ENCODE data around the gene EP400. TPM values are rescaled to one million over a fixed set of nuclear protein-coding genes. Genes with fewer than 3 reads are reported as not detected.

The EP400 gene
- total and polyA plus RNA-seq, 2 of the 4 experiments (the other 2 are of a cell fraction): 4.3 to 11.4 TPM

DNA sequence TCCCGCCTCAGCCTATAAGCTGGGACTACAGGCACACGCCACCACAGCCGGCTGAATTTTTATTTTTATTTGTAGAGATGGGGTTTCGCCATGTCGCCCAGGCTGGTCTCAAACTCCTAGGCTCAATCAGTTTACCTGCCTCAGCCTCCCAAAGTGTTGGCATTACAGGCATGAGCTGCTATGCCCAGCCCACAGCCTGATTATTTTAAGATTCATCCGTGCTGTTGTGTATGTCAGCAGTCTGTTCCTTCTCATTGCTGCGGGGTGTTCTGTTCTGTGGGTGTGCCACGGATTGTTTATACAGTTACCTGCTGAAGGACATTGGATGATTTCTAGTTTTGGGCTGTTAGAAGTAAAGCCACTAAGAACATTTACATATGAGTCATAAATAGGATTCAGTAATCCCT, 9.6 kb upstream of the EP400 start:
- ChIA-PET POLR2A (ENCODE audit: unreplicated experiment) (no interaction called here), CTCF (interaction anchor here (0.6 kb wide), 1 partner anchor 39 kb away, joined by 3 read pairs; no protein-coding TSS in a partner anchor)
- no peak for TF ChIP-seq CHD1 (IDR thresholded peaks at IDR 0.05; ENCODE audit: low read depth, low read length)
- TF ChIP-seq, protein P1, sequence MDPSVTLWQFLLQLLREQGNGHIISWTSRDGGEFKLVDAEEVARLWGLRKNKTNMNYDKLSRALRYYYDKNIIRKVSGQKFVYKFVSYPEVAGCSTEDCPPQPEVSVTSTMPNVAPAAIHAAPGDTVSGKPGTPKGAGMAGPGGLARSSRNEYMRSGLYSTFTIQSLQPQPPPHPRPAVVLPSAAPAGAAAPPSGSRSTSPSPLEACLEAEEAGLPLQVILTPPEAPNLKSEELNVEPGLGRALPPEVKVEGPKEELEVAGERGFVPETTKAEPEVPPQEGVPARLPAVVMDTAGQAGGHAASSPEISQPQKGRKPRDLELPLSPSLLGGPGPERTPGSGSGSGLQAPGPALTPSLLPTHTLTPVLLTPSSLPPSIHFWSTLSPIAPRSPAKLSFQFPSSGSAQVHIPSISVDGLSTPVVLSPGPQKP (IDR thresholded peaks at IDR 0.05; ENCODE audit: borderline replicate concordance, low read depth, low read length): no peak
- TF ChIP-seq RAD21 (IDR thresholded peaks at IDR 0.05; ENCODE audit: low read length): no peak
- no peak for TF ChIP-seq POLR2A (IDR thresholded peaks at IDR 0.05; ENCODE audit: low read depth, low read length)
- TF ChIP-seq, protein P2, sequence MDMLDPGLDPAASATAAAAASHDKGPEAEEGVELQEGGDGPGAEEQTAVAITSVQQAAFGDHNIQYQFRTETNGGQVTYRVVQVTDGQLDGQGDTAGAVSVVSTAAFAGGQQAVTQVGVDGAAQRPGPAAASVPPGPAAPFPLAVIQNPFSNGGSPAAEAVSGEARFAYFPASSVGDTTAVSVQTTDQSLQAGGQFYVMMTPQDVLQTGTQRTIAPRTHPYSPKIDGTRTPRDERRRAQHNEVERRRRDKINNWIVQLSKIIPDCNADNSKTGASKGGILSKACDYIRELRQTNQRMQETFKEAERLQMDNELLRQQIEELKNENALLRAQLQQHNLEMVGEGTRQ (IDR thresholded peaks at IDR 0.05; ENCODE audit: low read depth, low read length): no peak
- no peak for TF ChIP-seq FOS (IDR thresholded peaks at IDR 0.05; ENCODE audit: low read depth, low read length)
- no peak for TF ChIP-seq NFE2L2 (IDR thresholded peaks at IDR 0.05; ENCODE audit: low read depth, low read length)
- no peak for TF ChIP-seq MXI1 (IDR thresholded peaks at IDR 0.05; ENCODE audit: borderline replicate concordance, low read depth, low read length)
- TF ChIP-seq SMC3 (IDR thresholded peaks at IDR 0.05; ENCODE audit: low read depth, low read length): no peak
- no peak for TF ChIP-seq RFX5 (IDR thresholded peaks at IDR 0.05; ENCODE audit: low read depth, low read length)
- no peak for TF ChIP-seq CEBPB (IDR thresholded peaks at IDR 0.05; ENCODE audit: low read depth, low read length)
- no peak for TF ChIP-seq MAFK (IDR thresholded peaks at IDR 0.05; ENCODE audit: low read depth, low read length)
- no peak for TF ChIP-seq RCOR1 (IDR thresholded peaks at IDR 0.05; ENCODE audit: insufficient replicate concordance, low read length)
- TF ChIP-seq MAZ (IDR thresholded peaks at IDR 0.05; ENCODE audit: borderline replicate concordance, low read depth, low read length): no peak
- TF ChIP-seq BHLHE40 (IDR thresholded peaks at IDR 0.05; ENCODE audit: low read depth, low read length): no peak
- H3K4me3 ChIP-seq (ENCODE audit: insufficient read depth, low read depth, low read length): no peak overlapping the region
- BruUV-seq (replicated peaks): no TSS peak
- H4K20me1 ChIP-seq (ENCODE audit: insufficient read depth, low read length): no peaks in the 10 kb centered on the region
- H4K8ac ChIP-seq (ENCODE audit: low read depth in 2 of 2, low read length in 2 of 2): no peak overlapping the region
- intact Hi-C loops (cut with micrococcal nuclease): no loop called here
- no peak overlapping the region for H2AK9ac ChIP-seq (replicated peaks; ENCODE audit: low read depth, low read length, poor library complexity)
- H2BK20ac ChIP-seq (ENCODE audit: low read depth, low read length): no peak overlapping the region
- no peak for DNase-seq
- H2BK15ac ChIP-seq (ENCODE audit: low read depth, low read length): no peak overlapping the region
- ATAC-seq (ENCODE audit: low read depth): no peak
- H3K4ac ChIP-seq (ENCODE audit: low read depth, low read length): no peak overlapping the region
- peaks cover 37% of the 10 kb centered on the region for H3K36me3 ChIP-seq (ENCODE audit: control insufficient read depth, insufficient read depth, low read length)
- no peak overlapping the region for H3K23ac ChIP-seq (ENCODE audit: low read depth, low read length)
- H3K27me3 ChIP-seq (ENCODE audit: control insufficient read depth, insufficient read depth, low read length): no peaks in the 10 kb centered on the region
- dilution Hi-C loops (cut with HindIII; ENCODE audit: low sequenced_read_pairs, unreplicated experiment): no loop called here
- no peak overlapping the region for H3K18ac ChIP-seq (ENCODE audit: low read depth, low read length)
- no peak overlapping the region for H2BK120ac ChIP-seq (ENCODE audit: low read depth, low read length)
- H3K9ac ChIP-seq (ENCODE audit: low read depth, low read length): no peak overlapping the region
- H3K14ac ChIP-seq (replicated peaks; ENCODE audit: low read depth, low read length): no peak overlapping the region
- H3K79me1 ChIP-seq (ENCODE audit: low read depth in 1 of 2, low read length in 2 of 2): peaks cover 0 to 7% of the 10 kb centered on the region in 2 experiments; a peak in 1 of 4 replicates
- no peak overlapping the region for H3K27ac ChIP-seq (ENCODE audit: insufficient read depth, low read length)
- H4K5ac ChIP-seq (ENCODE audit: low read depth, low read length): no peak overlapping the region
- no peak overlapping the region for H2BK5ac ChIP-seq (ENCODE audit: low read depth, low read length, poor library complexity, severe bottlenecking)
- H4K91ac ChIP-seq (ENCODE audit: insufficient read depth, low read depth, low read length): no peak overlapping the region
- peaks cover 4% of the 10 kb centered on the region; the same call in 1 of the 2 replicates for H3K9me1 ChIP-seq (ENCODE audit: insufficient read depth, low read length)
- in situ Hi-C loops (cut with MboI; ENCODE audit: low sequenced_read_pairs): no loop called here
- no peak overlapping the region for H2AFZ ChIP-seq (replicated peaks; ENCODE audit: low read length, poor library complexity)
- H3K9me3 ChIP-seq (ENCODE audit: control insufficient read depth, insufficient read depth, low read length): no peaks in the 10 kb centered on the region
- no peak overlapping the region for H2AK5ac ChIP-seq (ENCODE audit: low read depth, low read length)
- WGBS, 2 experiments (ENCODE audit: extremely low coverage in 2 of 2, insufficient read length in 1 of 2): no CpG with 5 or more reads among the region's 8 CpGs
- no peak overlapping the region for H3K56ac ChIP-seq (ENCODE audit: extremely low read depth, insufficient read depth, low read length)
- no peaks in the 10 kb centered on the region for H3K4me1 ChIP-seq (ENCODE audit: control insufficient read depth, insufficient read depth, low read length)
- no peak overlapping the region for H3K4me2 ChIP-seq (ENCODE audit: low read depth, low read length)
